ENCODE data around the gene RNF167. TPM values are rescaled to one million over a fixed set of nuclear protein-coding genes. Genes with fewer than 3 reads are reported as not detected.

RNF167 gene
- total and polyA plus RNA-seq, 2 of the 8 experiments (the other 6 are each of a cell fraction or from before 2014, with no cell fraction given) = 140 to 281 TPM

DNA sequence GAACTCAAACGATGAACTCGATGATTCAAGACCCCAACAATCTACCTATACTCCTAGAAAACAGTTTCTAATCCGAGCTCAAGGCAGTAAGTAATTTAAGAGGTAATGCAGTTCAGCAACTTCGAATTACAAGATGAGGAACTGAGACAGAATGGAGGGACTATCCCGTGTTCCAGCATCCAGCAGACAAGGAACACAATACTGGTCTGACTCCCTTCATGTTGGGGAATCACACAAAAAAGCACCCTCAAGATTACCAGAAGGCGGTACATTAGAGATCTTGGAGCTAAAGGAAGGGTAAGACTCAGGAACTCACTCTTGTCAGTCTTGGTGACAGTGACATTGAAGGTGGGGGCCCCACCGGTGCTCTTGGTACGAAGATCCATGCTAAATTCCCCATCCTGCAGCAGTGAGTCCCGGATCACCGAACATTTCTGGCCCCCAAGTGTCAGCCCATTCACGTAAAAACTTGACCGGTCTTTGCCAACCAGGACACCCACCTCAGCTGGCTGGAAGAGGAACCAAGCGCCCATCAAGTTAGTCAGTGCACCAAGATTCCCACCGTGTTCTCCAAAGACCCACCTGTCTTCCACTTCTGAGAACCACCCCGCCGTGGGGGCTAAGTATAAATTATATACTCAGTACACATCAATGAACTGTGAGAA, 6.4 kb downstream of the RNF167 start:
- Histone ChIP-seq H3K4me2 (ENCODE audit: insufficient read depth in 1 of 2, low read depth in 2 of 2, low read length in 2 of 2) (peak overlapping the region; percentile 67 to 95), H3K79me2 (ENCODE audit: control insufficient read depth in 1 of 2, insufficient read depth in 2 of 2, low read length in 2 of 2) (peaks cover 8 to 50% of the 10 kb centered on the region in 2 experiments), H2BK5ac (ENCODE audit: low read depth, low read length) (no peak overlapping the region), H2AFZ (ENCODE audit: low read length) (no peak overlapping the region), H3K23me2 (ENCODE audit: low read depth, low read length) (peaks cover 18% of the 10 kb centered on the region), H2BK12ac (ENCODE audit: low read depth, low read length) (no peak overlapping the region), H2AK5ac (ENCODE audit: low read depth, low read length) (no peak overlapping the region), H2BK15ac (ENCODE audit: low read length) (no peak overlapping the region), H3K56ac (replicated peaks; ENCODE audit: insufficient read length, low read depth, low read length) (no peak overlapping the region), H3K27ac (ENCODE audit: low read depth, low read length) (peak overlapping the region; percentile 67), H3K4ac (replicated peaks; ENCODE audit: insufficient read length, low read depth, low read length) (no peak overlapping the region), H2BK120ac (replicated peaks; ENCODE audit: low read depth, low read length) (no peak overlapping the region), H3K36me3 (ENCODE audit: control insufficient read depth in 2 of 4, insufficient read depth in 4 of 4, low read length in 3 of 4) (peaks cover 8 to 42% (median 28%) of the 10 kb centered on the region in 4 experiments), H4K91ac (replicated peaks; ENCODE audit: insufficient read length, low read length) (no peak overlapping the region), H3K18ac (ENCODE audit: extremely low read depth, low read length) (no peak overlapping the region), H3K79me1 (ENCODE audit: low read depth, low read length) (peaks cover 2% of the 10 kb centered on the region; the same call in 1 of the 2 replicates), H4K8ac (ENCODE audit: extremely low read depth, insufficient read depth, low read length) (no peak overlapping the region), H3K9me3 (ENCODE audit: insufficient read depth in 2 of 2, low read depth in 1 of 2, low read length in 1 of 2) (no peaks in the 10 kb centered on the region), H3K9ac (replicated peaks in 1 of 4; ENCODE audit: extremely low read depth in 1 of 4, low read depth in 3 of 4, low read length in 3 of 4) (peak overlapping the region; percentile 46 to 78 (median 63)), H3K27me3 (replicated peaks in 1 of 4; ENCODE audit: control insufficient read depth in 3 of 4, extremely low read depth in 1 of 4, insufficient read depth in 3 of 4, low read length in 3 of 4) (no peaks in the 10 kb centered on the region), H4K5ac (ENCODE audit: insufficient read length, low read depth, low read length) (no peak overlapping the region), H3K4me1 (replicated peaks in 1 of 4; ENCODE audit: control insufficient read depth in 3 of 4, insufficient read depth in 4 of 4, low read length in 3 of 4) (peaks cover 4 to 12% (median 7%) of the 10 kb centered on the region in 4 experiments), H3K14ac (ENCODE audit: insufficient read length) (no peak overlapping the region), H2BK20ac (ENCODE audit: low read length) (no peak overlapping the region), H4K20me1 (replicated peaks in 1 of 2; ENCODE audit: control insufficient read depth in 1 of 2, insufficient read depth in 2 of 2, low read length in 2 of 2) (peaks cover 16 to 23% of the 10 kb centered on the region in 2 experiments), H3K4me3 (ENCODE audit: extremely low read depth in 1 of 4, insufficient read depth in 2 of 4, low read depth in 3 of 4, low read length in 4 of 4) (peak overlapping the region; percentile 73 to 97 (median 81)), H3K23ac (ENCODE audit: insufficient read length) (no peak overlapping the region)
- FAIRE-seq = no peak
- ChIA-PET POLR2A (ENCODE audit: partially characterized antibody) (interaction anchor here (1.0 to 32.4 kb wide), 18 partner anchors 1 to 242 kb away, joined by 3 to 987 read pairs (median 10); partner anchors contain the start of genes C17orf107, CAMTA2, ENO3 and GP1BA), CTCF (ENCODE audit: partially characterized antibody) (interaction anchor here (0.7 to 1.5 kb wide), 3 partner anchors 11 to 37 kb away, joined by 3 to 5 read pairs (median 4); no protein-coding TSS in a partner anchor)
- 77% methylated on average over 16 of the region's 16 CpGs; no CpG with 5 or more reads in 1 of the 2 experiments for WGBS, 2 experiments (ENCODE audit: extremely low coverage in 1 of 2, insufficient coverage in 1 of 2, insufficient read length in 1 of 2, insufficient replicate concordance in 2 of 2, low coverage in 1 of 2, low lambda C conversion rate in 2 of 2, missing lambda C conversion rate in 1 of 2)
- no peak for DNase-seq (ENCODE audit: low read depth in 1 of 2, low spot score in 2 of 2)
- TF ChIP-seq GTF2F1 (IDR thresholded peaks at IDR 0.05; ENCODE audit: borderline replicate concordance, low read depth, low read length) = no peak
- no peak for TF ChIP-seq SIRT6 (IDR thresholded peaks at IDR 0.05; ENCODE audit: low read length)
- no peak for TF ChIP-seq MAFK (IDR thresholded peaks at IDR 0.05; ENCODE audit: low read depth, low read length)
- no peak for TF ChIP-seq RNF2 (IDR thresholded peaks at IDR 0.05; ENCODE audit: borderline replicate concordance, low read depth, low read length, missing control alignments, poor library complexity, severe bottlenecking)
- no peak for TF ChIP-seq TAF1 (IDR thresholded peaks at IDR 0.05; ENCODE audit: low read depth, low read length)
- TF ChIP-seq HDAC6 (IDR thresholded peaks at IDR 0.05; ENCODE audit: low read depth, low read length) = no peak
- no peak for TF ChIP-seq SUZ12 (IDR thresholded peaks at IDR 0.05; ENCODE audit: low read length)
- TF ChIP-seq RXRA (IDR thresholded peaks at IDR 0.05; ENCODE audit: insufficient read depth, low read depth, low read length) = no peak
- TF ChIP-seq SP4 (IDR thresholded peaks at IDR 0.05; ENCODE audit: low read length) = 0 out of 2 replicates have a peak, but pooled peaks have one; percentile 11
- TF ChIP-seq POLR2A (IDR thresholded peaks at IDR 0.05; ENCODE audit: control extremely low read depth in 1 of 2, low read depth in 2 of 2, low read length in 2 of 2) = peak in 1 of 2 experiments; percentile 32; a peak in 1 of 3 replicates
- TF ChIP-seq ATF2 (IDR thresholded peaks at IDR 0.05; ENCODE audit: low read length) = 0 out of 2 replicates have a peak, but pooled peaks have one; percentile 14
